Measurements from ENCODE around the gene EIF4G2. TPM values are rescaled to one million over a fixed set of nuclear protein-coding genes. Genes with fewer than 3 reads are reported as not detected.

The EIF4G2 gene
- total RNA-seq, 3 donors from 2014 or later, result 1,584 to 1,612 (median 1,605) TPM

- ATAC-seq (no peak), DNase-seq (no peak)
- Mint-ChIP-seq H3K27me3 (ENCODE audit: low read depth) (peaks cover 3% of the 10 kb centered on the region), H3K36me3 (ENCODE audit: insufficient read depth) (peaks cover 53% of the 10 kb centered on the region), H3K9me3 (no peaks in the 10 kb centered on the region), H3K4me3 (no peak overlapping the region), H3K4me1 (ENCODE audit: low read depth) (peaks cover 52% of the 10 kb centered on the region)
Measured at GRCh38 chr11:10797001-10797400, 11.7 kb downstream of the EIF4G2 start.

- H3K36me3 Mint-ChIP-seq (ENCODE audit: insufficient read depth), result peaks cover 47% of the 10 kb centered on the region
- no peak overlapping the region for H3K4me3 Mint-ChIP-seq
- peaks cover 44% of the 10 kb centered on the region for H3K4me1 Mint-ChIP-seq (ENCODE audit: low read depth)
- no peak for ATAC-seq
- no peaks in the 10 kb centered on the region for H3K9me3 Mint-ChIP-seq
- DNase-seq, result no peak
- peaks cover 3% of the 10 kb centered on the region for H3K27me3 Mint-ChIP-seq (ENCODE audit: low read depth)
Measured at GRCh38 chr11:10796191-10796590, 12.5 kb downstream of the EIF4G2 start.

- Mint-ChIP-seq H3K4me3 (no peak overlapping the region), H3K36me3 (ENCODE audit: insufficient read depth) (peaks cover 24% of the 10 kb centered on the region), H3K9me3 (no peaks in the 10 kb centered on the region), H3K4me1 (ENCODE audit: low read depth) (peaks cover 19% of the 10 kb centered on the region), H3K27me3 (ENCODE audit: low read depth) (peaks cover 3% of the 10 kb centered on the region)
- ATAC-seq (no peak), DNase-seq (no peak)
Measured at GRCh38 chr11:10793470-10794255, 15.1 kb downstream of the EIF4G2 start.

- Mint-ChIP-seq H3K4me1 (ENCODE audit: low read depth) (peaks cover 16% of the 10 kb centered on the region), H3K27me3 (ENCODE audit: low read depth) (peaks cover 3% of the 10 kb centered on the region), H3K4me3 (no peak overlapping the region), H3K36me3 (ENCODE audit: insufficient read depth) (peaks cover 20% of the 10 kb centered on the region), H3K9me3 (no peaks in the 10 kb centered on the region)
- ATAC-seq (peak; percentile 82 to 83), DNase-seq (peak; percentile 80)
Measured at GRCh38 chr11:10792385-10793068, 16.2 kb downstream of the EIF4G2 start.

GRCh38 chr11:10786451-10786850 is 22.3 kb downstream of the EIF4G2 start:
- no peaks in the 10 kb centered on the region for H3K27me3 Mint-ChIP-seq (ENCODE audit: low read depth)
- no peaks in the 10 kb centered on the region for H3K4me1 Mint-ChIP-seq (ENCODE audit: low read depth)
- DNase-seq (no peak), ATAC-seq (no peak)
- H3K4me3 Mint-ChIP-seq, result no peak overlapping the region
- H3K36me3 Mint-ChIP-seq (ENCODE audit: insufficient read depth), result no peaks in the 10 kb centered on the region
- no peaks in the 10 kb centered on the region for H3K9me3 Mint-ChIP-seq

GRCh38 chr11:10785146-10785474 is 23.6 kb downstream of the EIF4G2 start:
- H3K4me3 Mint-ChIP-seq, result no peak overlapping the region
- ATAC-seq, result no peak
- H3K27me3 Mint-ChIP-seq (ENCODE audit: low read depth), result no peaks in the 10 kb centered on the region
- H3K4me1 Mint-ChIP-seq (ENCODE audit: low read depth), result no peaks in the 10 kb centered on the region
- no peak for DNase-seq
- H3K9me3 Mint-ChIP-seq, result no peaks in the 10 kb centered on the region
- no peaks in the 10 kb centered on the region for H3K36me3 Mint-ChIP-seq (ENCODE audit: insufficient read depth)

GRCh38 chr11:10784232-10785145 is 24.2 kb downstream of the EIF4G2 start:
- ATAC-seq, result no peak
- Mint-ChIP-seq H3K4me1 (ENCODE audit: low read depth) (no peaks in the 10 kb centered on the region), H3K4me3 (no peak overlapping the region), H3K27me3 (ENCODE audit: low read depth) (no peaks in the 10 kb centered on the region), H3K9me3 (no peaks in the 10 kb centered on the region), H3K36me3 (ENCODE audit: insufficient read depth) (peaks cover 2% of the 10 kb centered on the region)
- DNase-seq, result no peak

GRCh38 chr11:10780040-10780439 is 28.7 kb downstream of the EIF4G2 start:
- Mint-ChIP-seq H3K9me3 (no peaks in the 10 kb centered on the region), H3K4me3 (no peak overlapping the region), H3K27me3 (ENCODE audit: low read depth) (no peaks in the 10 kb centered on the region), H3K4me1 (ENCODE audit: low read depth) (peaks cover 3% of the 10 kb centered on the region), H3K36me3 (ENCODE audit: insufficient read depth) (peaks cover 29% of the 10 kb centered on the region)
- no peak for ATAC-seq
- DNase-seq, result no peak

- ATAC-seq (no peak), DNase-seq (no peak)
- H3K9me3 Mint-ChIP-seq, result no peaks in the 10 kb centered on the region
- H3K4me1 Mint-ChIP-seq (ENCODE audit: low read depth), result peaks cover 3% of the 10 kb centered on the region
- H3K27me3 Mint-ChIP-seq (ENCODE audit: low read depth), result no peaks in the 10 kb centered on the region
- H3K4me3 Mint-ChIP-seq, result no peak overlapping the region
- peaks cover 38% of the 10 kb centered on the region for H3K36me3 Mint-ChIP-seq (ENCODE audit: insufficient read depth)
Measured at GRCh38 chr11:10779086-10779485, 29.6 kb downstream of the EIF4G2 start.

GRCh38 chr11:10778217-10778970 is 30.3 kb downstream of the EIF4G2 start:
- peaks cover 3% of the 10 kb centered on the region for H3K4me1 Mint-ChIP-seq (ENCODE audit: low read depth)
- peaks cover 42% of the 10 kb centered on the region for H3K36me3 Mint-ChIP-seq (ENCODE audit: insufficient read depth)
- no peaks in the 10 kb centered on the region for H3K9me3 Mint-ChIP-seq
- H3K27me3 Mint-ChIP-seq (ENCODE audit: low read depth), result no peaks in the 10 kb centered on the region
- no peak for DNase-seq
- no peak overlapping the region for H3K4me3 Mint-ChIP-seq
- ATAC-seq, result no peak

- DNase-seq (no peak), ATAC-seq (no peak)
- Mint-ChIP-seq H3K4me1 (ENCODE audit: low read depth) (peaks cover 3% of the 10 kb centered on the region), H3K4me3 (no peak overlapping the region), H3K36me3 (ENCODE audit: insufficient read depth) (peaks cover 46% of the 10 kb centered on the region), H3K9me3 (no peaks in the 10 kb centered on the region), H3K27me3 (ENCODE audit: low read depth) (no peaks in the 10 kb centered on the region)
Measured at GRCh38 chr11:10777806-10778205, 30.9 kb downstream of the EIF4G2 start.

- peaks cover 46% of the 10 kb centered on the region for H3K36me3 Mint-ChIP-seq (ENCODE audit: insufficient read depth)
Measured at GRCh38 chr11:10777393-10777793, 31.3 kb downstream of the EIF4G2 start.

GRCh38 chr11:10774811-10775210 is 33.9 kb downstream of the EIF4G2 start:
- Mint-ChIP-seq H3K27me3 (ENCODE audit: low read depth) (no peaks in the 10 kb centered on the region), H3K36me3 (ENCODE audit: insufficient read depth) (peaks cover 62% of the 10 kb centered on the region), H3K4me3 (no peak overlapping the region), H3K4me1 (ENCODE audit: low read depth) (peaks cover 3% of the 10 kb centered on the region), H3K9me3 (no peaks in the 10 kb centered on the region)
- DNase-seq, result no peak
- ATAC-seq, result no peak

More at GRCh38 chr11:10777393-10777793, 31.3 kb downstream of the EIF4G2 start:
- Mint-ChIP-seq H3K4me1 (ENCODE audit: low read depth) (peaks cover 3% of the 10 kb centered on the region), H3K9me3 (no peaks in the 10 kb centered on the region), H3K27me3 (ENCODE audit: low read depth) (no peaks in the 10 kb centered on the region), H3K4me3 (no peak overlapping the region)
- ATAC-seq (no peak), DNase-seq (no peak)

- no peaks in the 10 kb centered on the region for H3K27me3 Mint-ChIP-seq (ENCODE audit: low read depth)
- DNase-seq (no peak), ATAC-seq (no peak)
- no peak overlapping the region for H3K4me3 Mint-ChIP-seq
- no peaks in the 10 kb centered on the region for H3K4me1 Mint-ChIP-seq (ENCODE audit: low read depth)
- H3K36me3 Mint-ChIP-seq (ENCODE audit: insufficient read depth), result peaks cover 64% of the 10 kb centered on the region
- no peaks in the 10 kb centered on the region for H3K9me3 Mint-ChIP-seq
Measured at GRCh38 chr11:10771457-10771856, 37.3 kb downstream of the EIF4G2 start.
